Measurements from ENCODE around the gene PLXDC2.

- TF ChIP-seq TAF1 (IDR thresholded peaks at IDR 0.05; ENCODE audit: borderline replicate concordance, low read depth, low read length) (no peak), POLR2A (IDR thresholded peaks at IDR 0.05; ENCODE audit: low read depth, low read length) (no peak)
These were observed 473.0 kb downstream of the PLXDC2 start for GRCh38 chr10:20289070-20289828.

All from GM12892 (cell line).